ENCODE data around the gene DEFB121.
"Not testable (repeated sequence)": the region's sequence is repeated elsewhere in the genome, so short reads cannot be mapped to it uniquely, and the experiment has no call there.

DEFB121 gene

GRCh38 chr20:31406115-31406514 is at the start of gene DEFB121:
TSS of gene DEFB121 (minus strand) at chr20:31406215. CDS start at chr20:31406152, 63 bp downstream.
- no peak for DNase-seq (ENCODE audit: low read depth in 2 of 2)

GRCh38 chr20:31454361-31454760 is 48.3 kb upstream of the DEFB121 start:
- DNase-seq (ENCODE audit: low read depth in 2 of 2) = no peak

GRCh38 chr20:31452575-31452974 is 46.6 kb upstream of the DEFB121 start:
- DNase-seq (ENCODE audit: low read depth in 2 of 2) = no peak

GRCh38 chr20:31449511-31450414 is 43.7 kb upstream of the DEFB121 start:
- no peak for DNase-seq (ENCODE audit: low read depth in 2 of 2)

- DNase-seq (ENCODE audit: low read depth in 2 of 2) = no peak
Observed at GRCh38 chr20:31446084-31446819, 40.2 kb upstream of the DEFB121 start.

GRCh38 chr20:31440012-31440659 is 34.1 kb upstream of the DEFB121 start, which contains the start of gene DEFB123:
TSS of gene DEFB123 (plus strand) at chr20:31440632. CDS start at chr20:31440699, 67 bp downstream.
- DNase-seq (ENCODE audit: low read depth in 2 of 2) = peak in 1 of 2 donors; percentile 6

- no peak for DNase-seq (ENCODE audit: low read depth in 2 of 2)
Observed at GRCh38 chr20:31430568-31431115, 24.6 kb upstream of the DEFB121 start.

GRCh38 chr20:31427576-31427975 is 21.6 kb upstream of the DEFB121 start:
- DNase-seq (ENCODE audit: low read depth in 2 of 2) = not testable (repeated sequence)

GRCh38 chr20:31426891-31427551 is 21.0 kb upstream of the DEFB121 start:
- DNase-seq (ENCODE audit: low read depth in 2 of 2) = not testable (repeated sequence)

- no peak for DNase-seq (ENCODE audit: low read depth in 2 of 2)
Observed at GRCh38 chr20:31425797-31426196, 19.8 kb upstream of the DEFB121 start.

GRCh38 chr20:31418307-31418706 is 12.3 kb upstream of the DEFB121 start:
- no peak for DNase-seq (ENCODE audit: low read depth in 2 of 2)

GRCh38 chr20:31415653-31416052 is 9.6 kb upstream of the DEFB121 start:
- no peak for DNase-seq (ENCODE audit: low read depth in 2 of 2)

GRCh38 chr20:31414381-31414780 is 8.4 kb upstream of the DEFB121 start:
- no peak for DNase-seq (ENCODE audit: low read depth in 2 of 2)

GRCh38 chr20:31410011-31410410 is 4.0 kb upstream of the DEFB121 start:
- DNase-seq (ENCODE audit: low read depth in 2 of 2) = no peak

GRCh38 chr20:31403886-31404285 is 2.1 kb downstream of the DEFB121 start:
- no peak for DNase-seq (ENCODE audit: low read depth in 2 of 2)

- no peak for DNase-seq (ENCODE audit: low read depth in 2 of 2)
Observed at GRCh38 chr20:31394900-31395299, 11.1 kb downstream of the DEFB121 start.

- DNase-seq (ENCODE audit: low read depth in 2 of 2) = no peak
Observed at GRCh38 chr20:31392836-31393235, 13.2 kb downstream of the DEFB121 start.

- no peak for DNase-seq (ENCODE audit: low read depth in 2 of 2)
Observed at GRCh38 chr20:31390490-31390889, 15.5 kb downstream of the DEFB121 start, which contains the start of gene DEFB119. TSS of gene DEFB119 (minus strand) at chr20:31390590. CDS start at chr20:31390483, 107 bp downstream.

GRCh38 chr20:31374346-31374745 is 31.7 kb downstream of the DEFB121 start:
- DNase-seq (ENCODE audit: low read depth in 2 of 2) = no peak

GRCh38 chr20:31368301-31368700 is 37.7 kb downstream of the DEFB121 start, which contains the start of gene DEFB118:
TSS of gene DEFB118 (plus strand) at chr20:31368601. CDS start at chr20:31368651, 50 bp downstream.
- DNase-seq (ENCODE audit: low read depth in 2 of 2) = no peak

- DNase-seq (ENCODE audit: low read depth in 2 of 2) = not testable (repeated sequence)
Observed at GRCh38 chr20:31364272-31364671, 41.7 kb downstream of the DEFB121 start.

Data from stimulated activated CD8-positive, alpha-beta memory T cell treated with anti-CD3 and anti-CD28 coated beads, Interleukin-2, amount 100 ng/mL, for 48 hours (primary cell).